HEK293 (cell line): Measurements from ENCODE around the gene PGPEP1.

ENCODE experiments used
- ZNF266 ChIP-seq: fragments of 450-650 bp; formaldehyde crosslinking; IDR thresholded peaks from 2 replicates; pipeline ENCODE4 v1.5.1; 2016; ENCODE audit warnings: missing biosample characterization, missing genetic modification characterization, low read depth
- ZNF274 ChIP-seq, 2 experiments: fragments of 200-500 bp in 1 of 2; fragments of 450-650 bp in 1 of 2; sonication (Bioruptor generic) in 1 of 2; formaldehyde crosslinking in 1 of 2; IDR thresholded peaks; 2 replicates each; pipeline versions ENCODE4 v1.5.1 to v1.6.1; 2014 to 2016; ENCODE audit warnings: borderline replicate concordance in 1 of 2, inconsistent platforms in 1 of 2, low read length in 1 of 2, missing biosample characterization in 1 of 2, missing genetic modification characterization in 1 of 2
- ZNF513 ChIP-seq: fragments of 450-650 bp; IDR thresholded peaks from 2 replicates; pipeline ENCODE4 v1.5.1; 2018; ENCODE audit warnings: missing biosample characterization, missing genetic modification characterization
- ZNF670 ChIP-seq: fragments of 450-650 bp; formaldehyde crosslinking; IDR thresholded peaks from 2 replicates; pipeline ENCODE4 v1.5.1; 2016; ENCODE audit warnings: missing biosample characterization, missing genetic modification characterization, low read depth
- ZNF747 ChIP-seq: fragments of 450-650 bp; formaldehyde crosslinking; IDR thresholded peaks from 2 replicates; pipeline ENCODE4 v1.5.1; 2016; ENCODE audit warnings: missing biosample characterization, missing genetic modification characterization
- ZNF768 ChIP-seq: fragments of 450-650 bp; formaldehyde crosslinking; IDR thresholded peaks from 2 replicates; pipeline ENCODE4 v1.5.1; 2018; ENCODE audit warnings: missing biosample characterization, mild to moderate bottlenecking, missing genetic modification characterization
- TF ChIP-seq, protein P1 (sequence below): fragments of 450-650 bp; formaldehyde crosslinking; IDR thresholded peaks from 2 replicates; pipeline ENCODE4 v1.5.1; 2016; ENCODE audit warnings: missing biosample characterization, missing genetic modification characterization

DNA sequence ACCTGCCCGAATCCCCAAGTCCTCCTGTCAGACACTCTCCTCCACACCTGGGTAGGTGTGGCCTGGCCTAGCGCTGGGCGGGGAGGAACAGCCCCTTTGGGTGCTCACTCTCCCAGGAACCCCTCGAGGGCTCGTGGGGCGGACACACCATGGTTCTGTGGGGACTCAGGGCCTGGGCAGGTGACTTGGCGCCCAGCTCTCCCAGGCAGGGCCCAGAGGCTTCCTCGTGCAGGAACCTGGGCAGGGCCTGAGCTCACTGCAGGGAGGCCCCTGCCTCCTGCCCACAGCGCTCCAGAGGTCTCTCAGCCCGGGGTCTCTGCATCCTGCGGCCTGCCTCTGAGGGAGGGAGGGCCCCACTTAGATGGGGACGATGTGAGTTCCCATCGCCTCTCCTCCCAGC lies 29.4 kb upstream of the PGPEP1 start:
- TF ChIP-seq ZNF274 (IDR thresholded peaks at IDR 0.05; ENCODE audit: low read length) = no peak
- no peak for TF ChIP-seq ZNF274 (tag by site-specific recombination; IDR thresholded peaks at IDR 0.05; ENCODE audit: borderline replicate concordance)
- TF ChIP-seq ZNF266 (tag by site-specific recombination) = no peak
- TF ChIP-seq ZNF670 (tag by site-specific recombination) = no peak
- no peak for TF ChIP-seq ZNF513
- TF ChIP-seq, protein P1, sequence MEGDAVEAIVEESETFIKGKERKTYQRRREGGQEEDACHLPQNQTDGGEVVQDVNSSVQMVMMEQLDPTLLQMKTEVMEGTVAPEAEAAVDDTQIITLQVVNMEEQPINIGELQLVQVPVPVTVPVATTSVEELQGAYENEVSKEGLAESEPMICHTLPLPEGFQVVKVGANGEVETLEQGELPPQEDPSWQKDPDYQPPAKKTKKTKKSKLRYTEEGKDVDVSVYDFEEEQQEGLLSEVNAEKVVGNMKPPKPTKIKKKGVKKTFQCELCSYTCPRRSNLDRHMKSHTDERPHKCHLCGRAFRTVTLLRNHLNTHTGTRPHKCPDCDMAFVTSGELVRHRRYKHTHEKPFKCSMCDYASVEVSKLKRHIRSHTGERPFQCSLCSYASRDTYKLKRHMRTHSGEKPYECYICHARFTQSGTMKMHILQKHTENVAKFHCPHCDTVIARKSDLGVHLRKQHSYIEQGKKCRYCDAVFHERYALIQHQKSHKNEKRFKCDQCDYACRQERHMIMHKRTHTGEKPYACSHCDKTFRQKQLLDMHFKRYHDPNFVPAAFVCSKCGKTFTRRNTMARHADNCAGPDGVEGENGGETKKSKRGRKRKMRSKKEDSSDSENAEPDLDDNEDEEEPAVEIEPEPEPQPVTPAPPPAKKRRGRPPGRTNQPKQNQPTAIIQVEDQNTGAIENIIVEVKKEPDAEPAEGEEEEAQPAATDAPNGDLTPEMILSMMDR (tag by site-specific recombination) = no peak
- TF ChIP-seq ZNF747 (tag by site-specific recombination) = no peak
- TF ChIP-seq ZNF768 = no peak
